ENCODE results near the gene RREB1. TPM values are rescaled to one million over a fixed set of nuclear protein-coding genes. Genes with fewer than 3 reads are reported as not detected.

Gene RREB1
- total and polyA plus RNA-seq, 2 of the 4 experiments (the other 2 are of a cell fraction), result 8.4 to 14.5 TPM

DNA sequence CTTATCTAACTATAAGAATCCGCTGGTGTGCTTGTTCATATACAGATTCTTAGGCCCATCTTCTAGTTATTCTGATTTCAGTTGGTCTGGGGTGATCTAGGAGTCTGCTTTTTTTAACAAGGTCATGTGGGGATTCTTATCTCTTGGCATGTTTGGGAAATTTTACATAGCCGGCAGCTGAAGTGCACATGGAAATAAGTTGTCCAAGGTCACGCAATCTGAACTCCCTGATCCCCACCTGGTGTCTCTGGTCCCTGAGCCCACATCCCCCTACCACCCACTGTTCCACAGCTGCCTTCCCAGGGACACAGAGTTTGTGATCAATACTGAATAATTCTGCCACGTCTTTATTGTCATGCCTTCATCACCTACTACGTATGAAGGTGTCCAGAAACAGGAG is 114.4 kb downstream of the RREB1 start:
- H3K27me3 ChIP-seq (ENCODE audit: control insufficient read depth, insufficient read depth, low read length), result no peaks in the 10 kb centered on the region
- no TSS peak for BruUV-seq (replicated peaks)
- ChIA-PET POLR2A (ENCODE audit: unreplicated experiment) (no interaction called here), CTCF (no interaction called here)
- H2AK5ac ChIP-seq (ENCODE audit: low read depth, low read length), result no peak overlapping the region
- no peak overlapping the region for H3K4me2 ChIP-seq (ENCODE audit: low read depth, low read length)
- no peak overlapping the region for H2BK5ac ChIP-seq (ENCODE audit: low read depth, low read length, poor library complexity, severe bottlenecking)
- intact Hi-C loops (cut with micrococcal nuclease), result no loop called here
- peaks cover 6% of the 10 kb centered on the region; the same call in 1 of the 2 replicates for H4K20me1 ChIP-seq (ENCODE audit: insufficient read depth, low read length)
- no peak overlapping the region for H3K4me3 ChIP-seq (ENCODE audit: insufficient read depth, low read depth, low read length)
- no peak overlapping the region for H4K8ac ChIP-seq (ENCODE audit: low read depth in 2 of 2, low read length in 2 of 2)
- H3K27ac ChIP-seq (ENCODE audit: insufficient read depth, low read length), result no peak overlapping the region
- in situ Hi-C loops (cut with MboI; ENCODE audit: low sequenced_read_pairs), result no loop called here
- dilution Hi-C loops (cut with HindIII; ENCODE audit: low sequenced_read_pairs, unreplicated experiment), result no loop called here
- no peak overlapping the region for H4K91ac ChIP-seq (ENCODE audit: insufficient read depth, low read depth, low read length)
- no peak overlapping the region for H3K18ac ChIP-seq (ENCODE audit: low read depth, low read length)
- H3K36me3 ChIP-seq (ENCODE audit: control insufficient read depth, insufficient read depth, low read length), result peaks cover 30% of the 10 kb centered on the region
- H3K4me1 ChIP-seq (ENCODE audit: control insufficient read depth, insufficient read depth, low read length), result peaks cover 13% of the 10 kb centered on the region; the same call in 1 of the 2 replicates
- DNase-seq (no peak), ATAC-seq (ENCODE audit: low read depth) (no peak)
- no CpG with 5 or more reads among the region's 5 CpGs for WGBS, 2 experiments (ENCODE audit: extremely low coverage in 2 of 2, insufficient read length in 1 of 2)
- H3K9ac ChIP-seq (ENCODE audit: low read depth, low read length), result no peak overlapping the region
- no peak overlapping the region for H3K56ac ChIP-seq (ENCODE audit: extremely low read depth, insufficient read depth, low read length)
- peaks cover 33 to 61% of the 10 kb centered on the region in 2 experiments for H3K79me1 ChIP-seq (ENCODE audit: low read depth in 1 of 2, low read length in 2 of 2)
- no peaks in the 10 kb centered on the region for H3K9me3 ChIP-seq (ENCODE audit: control insufficient read depth, insufficient read depth, low read length)
- H3K23ac ChIP-seq (ENCODE audit: low read depth, low read length), result no peak overlapping the region
- TF ChIP-seq BHLHE40 (IDR thresholded peaks at IDR 0.05; ENCODE audit: low read depth, low read length) (no peak), MXI1 (IDR thresholded peaks at IDR 0.05; ENCODE audit: borderline replicate concordance, low read depth, low read length) (no peak), CEBPB (IDR thresholded peaks at IDR 0.05; ENCODE audit: low read depth, low read length) (no peak), MAZ (IDR thresholded peaks at IDR 0.05; ENCODE audit: borderline replicate concordance, low read depth, low read length) (no peak), POLR2A (IDR thresholded peaks at IDR 0.05; ENCODE audit: low read depth, low read length) (no peak), FOS (IDR thresholded peaks at IDR 0.05; ENCODE audit: low read depth, low read length) (no peak), RCOR1 (IDR thresholded peaks at IDR 0.05; ENCODE audit: insufficient replicate concordance, low read length) (no peak), MAFK (IDR thresholded peaks at IDR 0.05; ENCODE audit: low read depth, low read length) (no peak), RAD21 (IDR thresholded peaks at IDR 0.05; ENCODE audit: low read length) (no peak), SMC3 (IDR thresholded peaks at IDR 0.05; ENCODE audit: low read depth, low read length) (no peak), RFX5 (IDR thresholded peaks at IDR 0.05; ENCODE audit: low read depth, low read length) (no peak)
- TF ChIP-seq, protein P1, sequence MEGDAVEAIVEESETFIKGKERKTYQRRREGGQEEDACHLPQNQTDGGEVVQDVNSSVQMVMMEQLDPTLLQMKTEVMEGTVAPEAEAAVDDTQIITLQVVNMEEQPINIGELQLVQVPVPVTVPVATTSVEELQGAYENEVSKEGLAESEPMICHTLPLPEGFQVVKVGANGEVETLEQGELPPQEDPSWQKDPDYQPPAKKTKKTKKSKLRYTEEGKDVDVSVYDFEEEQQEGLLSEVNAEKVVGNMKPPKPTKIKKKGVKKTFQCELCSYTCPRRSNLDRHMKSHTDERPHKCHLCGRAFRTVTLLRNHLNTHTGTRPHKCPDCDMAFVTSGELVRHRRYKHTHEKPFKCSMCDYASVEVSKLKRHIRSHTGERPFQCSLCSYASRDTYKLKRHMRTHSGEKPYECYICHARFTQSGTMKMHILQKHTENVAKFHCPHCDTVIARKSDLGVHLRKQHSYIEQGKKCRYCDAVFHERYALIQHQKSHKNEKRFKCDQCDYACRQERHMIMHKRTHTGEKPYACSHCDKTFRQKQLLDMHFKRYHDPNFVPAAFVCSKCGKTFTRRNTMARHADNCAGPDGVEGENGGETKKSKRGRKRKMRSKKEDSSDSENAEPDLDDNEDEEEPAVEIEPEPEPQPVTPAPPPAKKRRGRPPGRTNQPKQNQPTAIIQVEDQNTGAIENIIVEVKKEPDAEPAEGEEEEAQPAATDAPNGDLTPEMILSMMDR (conservative IDR thresholded peaks at IDR 0.05; ENCODE audit: low read depth, low read length), result no peak
- TF ChIP-seq, protein P2, sequence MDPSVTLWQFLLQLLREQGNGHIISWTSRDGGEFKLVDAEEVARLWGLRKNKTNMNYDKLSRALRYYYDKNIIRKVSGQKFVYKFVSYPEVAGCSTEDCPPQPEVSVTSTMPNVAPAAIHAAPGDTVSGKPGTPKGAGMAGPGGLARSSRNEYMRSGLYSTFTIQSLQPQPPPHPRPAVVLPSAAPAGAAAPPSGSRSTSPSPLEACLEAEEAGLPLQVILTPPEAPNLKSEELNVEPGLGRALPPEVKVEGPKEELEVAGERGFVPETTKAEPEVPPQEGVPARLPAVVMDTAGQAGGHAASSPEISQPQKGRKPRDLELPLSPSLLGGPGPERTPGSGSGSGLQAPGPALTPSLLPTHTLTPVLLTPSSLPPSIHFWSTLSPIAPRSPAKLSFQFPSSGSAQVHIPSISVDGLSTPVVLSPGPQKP (IDR thresholded peaks at IDR 0.05; ENCODE audit: borderline replicate concordance, low read depth, low read length), result no peak
- TF ChIP-seq, protein P3, sequence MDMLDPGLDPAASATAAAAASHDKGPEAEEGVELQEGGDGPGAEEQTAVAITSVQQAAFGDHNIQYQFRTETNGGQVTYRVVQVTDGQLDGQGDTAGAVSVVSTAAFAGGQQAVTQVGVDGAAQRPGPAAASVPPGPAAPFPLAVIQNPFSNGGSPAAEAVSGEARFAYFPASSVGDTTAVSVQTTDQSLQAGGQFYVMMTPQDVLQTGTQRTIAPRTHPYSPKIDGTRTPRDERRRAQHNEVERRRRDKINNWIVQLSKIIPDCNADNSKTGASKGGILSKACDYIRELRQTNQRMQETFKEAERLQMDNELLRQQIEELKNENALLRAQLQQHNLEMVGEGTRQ (IDR thresholded peaks at IDR 0.05; ENCODE audit: low read depth, low read length), result no peak
- H3K9me1 ChIP-seq (ENCODE audit: insufficient read depth, low read length), result peaks cover 9% of the 10 kb centered on the region; the same call in 1 of the 2 replicates
- no peak overlapping the region for H2AK9ac ChIP-seq (replicated peaks; ENCODE audit: low read depth, low read length, poor library complexity)
- H2AFZ ChIP-seq (replicated peaks; ENCODE audit: low read length, poor library complexity), result no peak overlapping the region
- no peak overlapping the region for H2BK15ac ChIP-seq (ENCODE audit: low read depth, low read length)
- H2BK120ac ChIP-seq (ENCODE audit: low read depth, low read length), result no peak overlapping the region
- H3K14ac ChIP-seq (replicated peaks; ENCODE audit: low read depth, low read length), result no peak overlapping the region
- no peak overlapping the region for H3K4ac ChIP-seq (ENCODE audit: low read depth, low read length)
- H2BK20ac ChIP-seq (ENCODE audit: low read depth, low read length), result no peak overlapping the region
- H4K5ac ChIP-seq (ENCODE audit: low read depth, low read length), result no peak overlapping the region
